GM12878 (cell line): ENCODE results near the gene STXBP1.

Source experiments
- EP300 ChIP-seq, 2 experiments: fragments of 150-350 bp in 1 of 2; IDR thresholded peaks; 2 replicates each; pipeline ENCODE4 v1.6.1; 2011 to 2012; ENCODE audit warnings: low read depth in 2 of 2, low read length in 2 of 2, borderline replicate concordance in 1 of 2, improper control_type of control experiment in 1 of 2, inconsistent platforms in 1 of 2; ENCODE audit not compliant: control insufficient read depth in 1 of 2
- TF ChIP-seq, protein P1 (sequence below), 3 experiments: IDR thresholded peaks in 2 of 3; conservative IDR thresholded peaks in 1 of 3; 2 replicates each; pipeline ENCODE4 v1.5.1; 2011; ENCODE audit warnings: low read depth in 3 of 3, low read length in 3 of 3, mild to moderate bottlenecking in 3 of 3, control low read depth in 2 of 3, moderate library complexity in 2 of 3, inconsistent platforms in 1 of 3, mixed read lengths in 1 of 3; ENCODE audit not compliant: control insufficient read depth in 2 of 3, insufficient read depth in 1 of 3; ENCODE audit errors: extremely low read depth in 1 of 3

DNA sequence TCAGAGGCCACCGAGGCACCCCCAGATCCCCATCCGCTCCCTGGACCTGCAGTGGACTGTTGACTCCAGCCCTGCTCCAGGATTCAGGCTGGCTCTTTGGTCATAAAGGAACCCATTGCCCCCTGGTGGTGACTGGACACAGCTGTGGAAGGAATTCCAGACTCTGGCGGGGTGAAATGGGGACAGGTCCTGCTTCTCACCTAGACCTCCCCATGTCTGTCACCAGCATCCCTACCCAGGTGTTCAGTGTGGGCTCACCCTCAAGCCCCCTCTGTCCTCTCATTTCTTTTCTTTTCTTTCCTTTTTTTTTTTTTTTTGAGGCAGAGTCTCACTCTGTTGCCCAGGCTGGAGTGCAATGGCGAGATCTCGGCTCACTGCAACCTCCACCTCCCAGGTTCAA lies 25.5 kb upstream of the STXBP1 start:
- TF ChIP-seq, protein P1, sequence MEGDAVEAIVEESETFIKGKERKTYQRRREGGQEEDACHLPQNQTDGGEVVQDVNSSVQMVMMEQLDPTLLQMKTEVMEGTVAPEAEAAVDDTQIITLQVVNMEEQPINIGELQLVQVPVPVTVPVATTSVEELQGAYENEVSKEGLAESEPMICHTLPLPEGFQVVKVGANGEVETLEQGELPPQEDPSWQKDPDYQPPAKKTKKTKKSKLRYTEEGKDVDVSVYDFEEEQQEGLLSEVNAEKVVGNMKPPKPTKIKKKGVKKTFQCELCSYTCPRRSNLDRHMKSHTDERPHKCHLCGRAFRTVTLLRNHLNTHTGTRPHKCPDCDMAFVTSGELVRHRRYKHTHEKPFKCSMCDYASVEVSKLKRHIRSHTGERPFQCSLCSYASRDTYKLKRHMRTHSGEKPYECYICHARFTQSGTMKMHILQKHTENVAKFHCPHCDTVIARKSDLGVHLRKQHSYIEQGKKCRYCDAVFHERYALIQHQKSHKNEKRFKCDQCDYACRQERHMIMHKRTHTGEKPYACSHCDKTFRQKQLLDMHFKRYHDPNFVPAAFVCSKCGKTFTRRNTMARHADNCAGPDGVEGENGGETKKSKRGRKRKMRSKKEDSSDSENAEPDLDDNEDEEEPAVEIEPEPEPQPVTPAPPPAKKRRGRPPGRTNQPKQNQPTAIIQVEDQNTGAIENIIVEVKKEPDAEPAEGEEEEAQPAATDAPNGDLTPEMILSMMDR (IDR thresholded peaks at IDR 0.05 in 2 of 3, conservative IDR thresholded peaks at IDR 0.05 in 1 of 3; ENCODE audit: control insufficient read depth in 2 of 3, extremely low read depth in 1 of 3, insufficient read depth in 1 of 3, low read depth in 3 of 3, low read length in 3 of 3) = peak; percentile 77 to 91 (median 85)
- no peak for TF ChIP-seq EP300 (IDR thresholded peaks at IDR 0.05; ENCODE audit: borderline replicate concordance in 1 of 2, control insufficient read depth in 1 of 2, low read depth in 2 of 2, low read length in 2 of 2)
